Stimulated activated CD8-positive, alpha-beta memory T cell treated with anti-CD3 and anti-CD28 coated beads, Interleukin-2, amount 100 ng/mL, for 1 hour (primary cell): ENCODE results near the gene FAM9A.
"Not testable (repeated sequence)": the region's sequence is repeated elsewhere in the genome, so short reads cannot be mapped to it uniquely, and the experiment has no call there.

ENCODE experiments used
- DNase-seq, 2 donors: peaks; one replicate each; pipeline ENCODE4 v3.0.0-alpha.2; 2020; ENCODE audit warnings: low read depth in 2 of 2

The FAM9A gene

GRCh38 chrX:8803326-8803725 lies 2.1 kb upstream of the FAM9A start:
- no peak for DNase-seq

GRCh38 chrX:8800351-8800750 lies 832 bp downstream of the FAM9A start:
- DNase-seq: not testable (repeated sequence)

- not testable (repeated sequence) for DNase-seq
Measured at GRCh38 chrX:8799281-8799680, 1.9 kb downstream of the FAM9A start.

- not testable (repeated sequence) for DNase-seq
Measured at GRCh38 chrX:8798702-8799101, 2.5 kb downstream of the FAM9A start.

GRCh38 chrX:8787119-8787518 lies 14.1 kb downstream of the FAM9A start:
- not testable (repeated sequence) for DNase-seq

- DNase-seq: no peak
Measured at GRCh38 chrX:8784162-8784561, 17.0 kb downstream of the FAM9A start.

GRCh38 chrX:8783714-8784098 lies 17.5 kb downstream of the FAM9A start:
- DNase-seq: no peak

- no peak for DNase-seq
Measured at GRCh38 chrX:8783097-8783713, 18.0 kb downstream of the FAM9A start.

- DNase-seq: no peak
Measured at GRCh38 chrX:8782595-8782994, 18.6 kb downstream of the FAM9A start.

GRCh38 chrX:8781921-8782320 lies 19.3 kb downstream of the FAM9A start:
- not testable (repeated sequence) for DNase-seq

- no peak for DNase-seq
Measured at GRCh38 chrX:8773117-8773516, 28.1 kb downstream of the FAM9A start.

- DNase-seq: no peak
Measured at GRCh38 chrX:8760021-8760420, 41.2 kb downstream of the FAM9A start.

- not testable (repeated sequence) for DNase-seq
Measured at GRCh38 chrX:8758706-8759105, 42.5 kb downstream of the FAM9A start.

GRCh38 chrX:8757609-8758389 lies 43.4 kb downstream of the FAM9A start:
- not testable (repeated sequence) for DNase-seq

GRCh38 chrX:8755813-8756212 lies 45.4 kb downstream of the FAM9A start:
- no peak for DNase-seq

GRCh38 chrX:8755116-8755515 lies 46.1 kb downstream of the FAM9A start:
- DNase-seq: no peak

- DNase-seq: no peak
Measured at GRCh38 chrX:8749697-8750096, 51.5 kb downstream of the FAM9A start.

- DNase-seq: no peak
Measured at GRCh38 chrX:8748855-8749254, 52.3 kb downstream of the FAM9A start.

- peak; percentile 13 to 33 for DNase-seq
Measured at GRCh38 chrX:8743126-8743732, 58.0 kb downstream of the FAM9A start.

- DNase-seq: no peak
Measured at GRCh38 chrX:8741981-8742380, 59.2 kb downstream of the FAM9A start.
